PC-9 (cell line): ENCODE measurements around the gene MSANTD2. TPM values are rescaled to one million over a fixed set of nuclear protein-coding genes. Genes with fewer than 3 reads are reported as not detected.

Experiments
- BruUV-seq: library from RNA; stranded (reverse); fragments of 400-500 nt; replicated peaks from 2 replicates; lab custom pipeline; 2021; lab: Mats Ljungman, UMichigan
- CTCF ChIA-PET: fragments of 300-600 bp; sonication (Branson Sonifier 250); formaldehyde crosslinking; loops from one replicate; lab custom pipeline; 2022; ENCODE audit warnings: antibody characterized with exemption; lab: Charles Lee
- POLR2A ChIA-PET: fragments of 300-600 bp; sonication (Branson Sonifier 250); formaldehyde crosslinking; loops from one replicate; lab custom pipeline; 2022; ENCODE audit warnings: antibody characterized with exemption; ENCODE audit not compliant: unreplicated experiment; lab: Charles Lee
- DNase-seq, 2 experiments: peaks; one replicate each; pipeline versions ENCODE4 v3.0.0 to v3.0.0-alpha.2; 2015 to 2022; ENCODE audit warnings: mixed read lengths in 1 of 2
- H2AFZ ChIP-seq: fragments of 200-600 bp; sonication (generic); 2 replicates; pipeline ENCODE4 v1.8.1; 2017; ENCODE audit warnings: antibody characterized with exemption
- H3F3A ChIP-seq: fragments of 200-600 bp; sonication (generic); 2 replicates; pipeline ENCODE4 v1.8.1; 2017; ENCODE audit warnings: antibody characterized with exemption, mild to moderate bottlenecking, low read depth; ENCODE audit not compliant: insufficient read depth
- H3K27ac ChIP-seq: fragments of 200-600 bp; sonication (generic); 2 replicates; pipeline ENCODE4 v1.6.1; 2016; ENCODE audit warnings: mixed run types
- H3K27me3 ChIP-seq: fragments of 200-600 bp; sonication (generic); 2 replicates; pipeline ENCODE4 v1.6.1; 2016; ENCODE audit warnings: low read depth, mixed run types; ENCODE audit not compliant: insufficient read depth
- H3K36me3 ChIP-seq: fragments of 200-600 bp; sonication (generic); 2 replicates; pipeline ENCODE4 v1.6.1; 2016; ENCODE audit warnings: low read depth, mixed run types
- H3K4me1 ChIP-seq: fragments of 200-600 bp; sonication (generic); replicated peaks from 2 replicates; pipeline ENCODE4 v1.6.1; 2016; ENCODE audit warnings: mixed run types; ENCODE audit not compliant: insufficient read depth
- H3K4me2 ChIP-seq: fragments of 200-600 bp; sonication (generic); 2 replicates; pipeline ENCODE4 v1.6.1; 2017; ENCODE audit warnings: mixed run types
- H3K4me3 ChIP-seq: fragments of 200-600 bp; sonication (generic); 2 replicates; pipeline ENCODE4 v1.6.1; 2016; ENCODE audit warnings: mixed run types
- H3K79me2 ChIP-seq: fragments of 200-600 bp; sonication (generic); 2 replicates; pipeline ENCODE4 v1.6.1; 2017; ENCODE audit warnings: low read depth, mixed run types
- H3K9me2 ChIP-seq: fragments of 200-600 bp; sonication (generic); 2 replicates; pipeline ENCODE4 v1.8.1; 2017; ENCODE audit warnings: mild to moderate bottlenecking; ENCODE audit not compliant: insufficient read depth
- H3K9me3 ChIP-seq: fragments of 200-600 bp; sonication (generic); 2 replicates; pipeline ENCODE4 v1.8.1; 2016; ENCODE audit warnings: low read depth; ENCODE audit not compliant: insufficient read depth
- H4K20me1 ChIP-seq: fragments of 200-600 bp; sonication (generic); 2 replicates; pipeline ENCODE4 v1.8.1; 2017; ENCODE audit not compliant: insufficient read depth
- CTCF ChIP-seq: fragments of 200-600 bp; sonication (generic); conservative IDR thresholded peaks from 2 replicates; pipeline ENCODE4 v1.6.1; 2017; ENCODE audit warnings: mixed run types, antibody characterized with exemption, mild to moderate bottlenecking, moderate library complexity
- EZH2 ChIP-seq: fragments of 200-600 bp; sonication (generic); IDR thresholded peaks from 2 replicates; pipeline ENCODE4 v1.8.0; 2017; ENCODE audit warnings: antibody characterized with exemption, low read depth
- intact Hi-C: fragments of 100-400 bp; cut with micrococcal nuclease; formaldehyde crosslinking; loops from one replicate; pipeline ENCODE4 v1.10.0; 2022; ENCODE audit not compliant: unreplicated experiment
- total RNA-seq: library from RNA; stranded (reverse); gene quantifications from 2 replicates; pipeline ENCODE4 v1.2.3, GENCODE V29; 2021

The MSANTD2 gene
- total RNA-seq, 1 experiment from 2014 or later = 16.9 TPM

DNA sequence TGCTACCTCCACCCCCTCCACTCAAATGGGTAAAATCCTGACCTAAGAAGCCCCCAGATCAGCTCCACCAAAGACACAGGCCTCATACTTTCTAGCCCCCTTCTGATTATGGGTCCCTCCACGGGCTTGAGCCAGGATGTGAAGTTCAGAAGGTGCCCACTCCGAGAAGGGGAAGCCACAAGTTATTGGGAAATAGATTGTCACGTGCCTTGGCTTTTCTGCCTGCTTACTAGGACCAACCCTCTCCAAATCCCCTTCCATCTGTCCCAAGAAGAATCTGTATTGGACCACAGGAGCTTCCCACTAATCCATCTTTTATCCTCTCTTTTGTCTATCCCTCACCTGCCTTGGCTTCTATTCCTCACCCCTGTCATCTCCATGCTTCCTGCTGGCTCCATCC, 63.5 kb downstream of the MSANTD2 start:
- no peaks in the 10 kb centered on the region for H3K36me3 ChIP-seq
- H3K4me1 ChIP-seq = peaks cover 3% of the 10 kb centered on the region; the same call in 1 of the 2 replicates
- H3K9me3 ChIP-seq = no peaks in the 10 kb centered on the region
- no peak for DNase-seq
- no peaks in the 10 kb centered on the region; the same call in 1 of the 2 replicates for H3K27me3 ChIP-seq
- ChIA-PET POLR2A (no interaction called here), CTCF (no interaction called here)
- H2AFZ ChIP-seq = no peak overlapping the region
- H3K9me2 ChIP-seq = peaks cover 3% of the 10 kb centered on the region; the same call in 1 of the 2 replicates
- H3K4me3 ChIP-seq = no peak overlapping the region
- H3K27ac ChIP-seq = no peak overlapping the region
- intact Hi-C loops = no loop called here
- H3F3A ChIP-seq = peaks cover 9% of the 10 kb centered on the region; the same call in 1 of the 2 replicates
- H4K20me1 ChIP-seq = no peaks in the 10 kb centered on the region
- H3K79me2 ChIP-seq = no peaks in the 10 kb centered on the region
- no TSS peak for BruUV-seq
- H3K4me2 ChIP-seq = no peak overlapping the region
- TF ChIP-seq CTCF = no peak
- TF ChIP-seq EZH2 = no peak

- no TSS peak for BruUV-seq
- no peak for DNase-seq
- H3K27me3 ChIP-seq = no peaks in the 10 kb centered on the region
- H3K27ac ChIP-seq = no peak overlapping the region
- ChIA-PET CTCF (interaction anchor here (0.6 kb wide), 1 partner anchor 23 kb away, joined by 3 read pairs; no protein-coding TSS in a partner anchor), POLR2A (no interaction called here)
- intact Hi-C loops = no loop called here
- no peaks in the 10 kb centered on the region for H3K9me3 ChIP-seq
- peaks cover 4% of the 10 kb centered on the region; the same call in 1 of the 2 replicates for H3K9me2 ChIP-seq
- no peak overlapping the region for H3K4me2 ChIP-seq
- H3K79me2 ChIP-seq = no peaks in the 10 kb centered on the region
- no peaks in the 10 kb centered on the region for H3F3A ChIP-seq
- no peaks in the 10 kb centered on the region for H4K20me1 ChIP-seq
- H3K4me1 ChIP-seq = no peaks in the 10 kb centered on the region
- no peak overlapping the region for H3K4me3 ChIP-seq
- TF ChIP-seq CTCF = no peak
- TF ChIP-seq EZH2 = no peak
- no peaks in the 10 kb centered on the region for H3K36me3 ChIP-seq
- no peak overlapping the region for H2AFZ ChIP-seq
Observed at GRCh38 chr11:124732230-124732629, 68.0 kb downstream of the MSANTD2 start.

GRCh38 chr11:124729571-124729970, 70.6 kb downstream of the MSANTD2 start:
- no peak for DNase-seq
- H3K36me3 ChIP-seq = no peaks in the 10 kb centered on the region
- no peak overlapping the region for H2AFZ ChIP-seq
- H3K4me1 ChIP-seq = no peaks in the 10 kb centered on the region
- H3K27me3 ChIP-seq = 0 out of 2 replicates have a peak, but pooled peaks cover 6% of the 10 kb centered on the region
- H3K9me2 ChIP-seq = peaks cover 4% of the 10 kb centered on the region; the same call in 1 of the 2 replicates
- ChIA-PET CTCF (no interaction called here), POLR2A (no interaction called here)
- H3K79me2 ChIP-seq = no peaks in the 10 kb centered on the region
- no peaks in the 10 kb centered on the region for H3K9me3 ChIP-seq
- H3K4me2 ChIP-seq = no peak overlapping the region
- TF ChIP-seq CTCF (no peak), EZH2 (no peak)
- H4K20me1 ChIP-seq = no peaks in the 10 kb centered on the region
- H3K4me3 ChIP-seq = no peak overlapping the region
- no peaks in the 10 kb centered on the region for H3F3A ChIP-seq
- no peak overlapping the region for H3K27ac ChIP-seq
- no TSS peak for BruUV-seq
- intact Hi-C loops = no loop called here
